ENCODE data around the gene TCP11L1.

Gene TCP11L1

GRCh38 chr11:33057284-33057683 is 17.9 kb downstream of the TCP11L1 start:
- Histone ChIP-seq H3K4me3 (no peak overlapping the region), H3K27ac (no peak overlapping the region)
- DNase-seq (ENCODE audit: low spot score) = no peak
- no peak for TF ChIP-seq CTCF (IDR thresholded peaks at IDR 0.05)

GRCh38 chr11:33059331-33060007 is 20.1 kb downstream of the TCP11L1 start:
- no peak overlapping the region for H3K27ac ChIP-seq
- no peak for DNase-seq (ENCODE audit: low spot score)
- H3K4me3 ChIP-seq = no peak overlapping the region
- TF ChIP-seq CTCF (IDR thresholded peaks at IDR 0.05) = no peak

- H3K4me3 ChIP-seq = no peak overlapping the region
- TF ChIP-seq CTCF (IDR thresholded peaks at IDR 0.05) = no peak
- no peak overlapping the region for H3K27ac ChIP-seq
- DNase-seq (ENCODE audit: low spot score) = no peak
Measured at GRCh38 chr11:33060271-33060670, 20.9 kb downstream of the TCP11L1 start.

GRCh38 chr11:33062137-33062536 is 22.8 kb downstream of the TCP11L1 start:
- no peak for DNase-seq (ENCODE audit: low spot score)
- TF ChIP-seq CTCF (IDR thresholded peaks at IDR 0.05) = no peak
- H3K4me3 ChIP-seq = no peak overlapping the region
- no peak overlapping the region for H3K27ac ChIP-seq

GRCh38 chr11:33063326-33063881 is 24.0 kb downstream of the TCP11L1 start:
- Histone ChIP-seq H3K4me3 (no peak overlapping the region), H3K27ac (no peak overlapping the region)
- DNase-seq (ENCODE audit: low spot score) = no peak
- no peak for TF ChIP-seq CTCF (IDR thresholded peaks at IDR 0.05)

- TF ChIP-seq CTCF (IDR thresholded peaks at IDR 0.05) = no peak
- no peak overlapping the region for H3K4me3 ChIP-seq
- H3K27ac ChIP-seq = peak overlapping the region in 1 of 2 donors; percentile 31
- DNase-seq (ENCODE audit: low spot score) = no peak
Measured at GRCh38 chr11:33064033-33064825, 24.9 kb downstream of the TCP11L1 start.
